GM18870 (cell line): Measurements from ENCODE around the gene ACKR2.

Source experiments
- ATAC-seq: cut with Tn5 transposase; IDR thresholded peaks from one replicate; pipeline ENCODE4 v1.9.1; 2021; ENCODE audit warnings: moderate library complexity; ENCODE audit not compliant: unreplicated experiment

Gene ACKR2

GRCh38 chr3:42809202-42809601 is at the start of gene ACKR2:
ACKR2 (plus strand) TSS chr3:42809445; CDS start chr3:42864503, 55,058 bp downstream.
- no peak for ATAC-seq

- no peak for ATAC-seq
Observed at GRCh38 chr3:42762046-42762724, 47.1 kb upstream of the ACKR2 start.

- no peak for ATAC-seq
Observed at GRCh38 chr3:42763021-42763420, 46.2 kb upstream of the ACKR2 start.

- ATAC-seq, result no peak
Observed at GRCh38 chr3:42764115-42764514, 45.1 kb upstream of the ACKR2 start.

GRCh38 chr3:42764561-42765295 is 44.5 kb upstream of the ACKR2 start:
- ATAC-seq, result no peak

GRCh38 chr3:42769477-42770131 is 39.6 kb upstream of the ACKR2 start:
- no peak for ATAC-seq

- no peak for ATAC-seq
Observed at GRCh38 chr3:42771271-42771670, 38.0 kb upstream of the ACKR2 start.

GRCh38 chr3:42772670-42773408 is 36.4 kb upstream of the ACKR2 start, which contains the start of gene CCDC13:
CCDC13 (minus strand) TSS chr3:42773253; CDS start chr3:42758345, 14,908 bp downstream.
- ATAC-seq, result peak; percentile 86

- peak; percentile 17 for ATAC-seq
Observed at GRCh38 chr3:42773409-42773751, 35.9 kb upstream of the ACKR2 start.

- ATAC-seq, result no peak
Observed at GRCh38 chr3:42778644-42779043, 30.6 kb upstream of the ACKR2 start.

GRCh38 chr3:42780398-42780797 is 28.8 kb upstream of the ACKR2 start:
- no peak for ATAC-seq

GRCh38 chr3:42780892-42781700 is 28.1 kb upstream of the ACKR2 start:
- no peak for ATAC-seq

GRCh38 chr3:42786212-42786611 is 23.0 kb upstream of the ACKR2 start:
- no peak for ATAC-seq

GRCh38 chr3:42786631-42787030 is 22.6 kb upstream of the ACKR2 start:
- ATAC-seq, result no peak

- no peak for ATAC-seq
Observed at GRCh38 chr3:42790714-42791229, 18.5 kb upstream of the ACKR2 start.

GRCh38 chr3:42795621-42796181 is 13.5 kb upstream of the ACKR2 start:
- no peak for ATAC-seq

- no peak for ATAC-seq
Observed at GRCh38 chr3:42796332-42796885, 12.8 kb upstream of the ACKR2 start.

GRCh38 chr3:42799376-42799775 is 9.9 kb upstream of the ACKR2 start:
- ATAC-seq, result no peak

GRCh38 chr3:42800251-42800650 is 9.0 kb upstream of the ACKR2 start:
- no peak for ATAC-seq
